ENCODE results near the gene SLC30A1. TPM values are rescaled to one million over a fixed set of nuclear protein-coding genes. Genes with fewer than 3 reads are reported as not detected.

Gene SLC30A1
- total RNA-seq, 2 experiments from 2014 or later, result 14.5 to 15.6 TPM

DNA sequence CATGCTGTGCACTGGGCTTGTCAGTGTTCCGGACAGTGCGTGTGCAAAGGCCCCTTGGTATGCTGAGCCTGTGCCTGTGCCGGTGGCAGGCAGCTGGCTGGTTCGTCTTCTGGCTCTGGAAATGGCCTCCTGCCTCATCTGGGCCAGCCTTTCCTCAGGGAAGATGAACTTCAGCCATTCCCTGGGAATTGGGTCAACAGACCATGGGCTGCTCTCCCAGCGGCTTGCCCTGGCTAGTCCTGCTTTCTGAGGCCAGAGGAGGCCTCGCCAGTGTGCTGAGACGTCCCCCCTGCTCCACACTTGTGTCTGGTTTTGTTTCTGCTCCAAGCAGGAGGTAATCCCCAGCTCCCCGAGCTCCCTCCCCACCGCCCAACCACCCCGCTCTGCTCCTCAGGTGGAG is 54.4 kb downstream of the SLC30A1 start:
- DNase-seq (no peak), ATAC-seq (no peak)
- POLR2A ChIA-PET, result no interaction called here
- no peaks in the 10 kb centered on the region for H3K36me3 Mint-ChIP-seq (ENCODE audit: low read depth)
- no peaks in the 10 kb centered on the region for H3K9me3 Mint-ChIP-seq (ENCODE audit: insufficient read depth)
- peaks cover 4% of the 10 kb centered on the region for H3K27me3 Mint-ChIP-seq (ENCODE audit: low read depth)
- no peak overlapping the region for H3K27ac Mint-ChIP-seq
- H3K4me1 Mint-ChIP-seq (ENCODE audit: low read depth), result peaks cover 14% of the 10 kb centered on the region
- CTCF ChIA-PET, result interaction anchor here (1.1 to 2.3 kb wide), 2 partner anchors 10 to 390 kb away, joined by 3 to 17 read pairs; partner anchors contain the start of gene KCNH1
- no peak overlapping the region for H3K4me3 Mint-ChIP-seq

DNA sequence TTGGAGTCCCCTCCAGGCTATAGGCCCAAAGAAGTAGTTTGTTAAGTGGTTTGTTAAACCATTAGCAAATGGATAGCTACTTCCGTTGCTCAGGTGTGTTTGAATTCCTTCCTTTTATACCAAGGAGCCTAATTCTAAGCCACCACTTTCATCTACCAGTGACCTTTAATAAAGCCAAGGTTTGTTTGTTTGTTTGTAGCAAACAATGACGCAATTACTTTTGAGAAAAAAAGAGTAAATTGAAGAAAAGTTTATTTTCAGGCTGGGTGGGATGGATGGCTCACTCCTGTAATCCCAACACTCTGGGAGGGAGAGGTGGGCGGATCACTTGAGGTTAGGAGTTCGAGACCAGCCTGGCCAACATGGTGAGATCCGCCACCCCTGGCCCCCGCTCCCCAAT is 56.2 kb downstream of the SLC30A1 start:
- H3K9me3 Mint-ChIP-seq (ENCODE audit: insufficient read depth), result no peaks in the 10 kb centered on the region
- peaks cover 19% of the 10 kb centered on the region for H3K4me1 Mint-ChIP-seq (ENCODE audit: low read depth)
- peaks cover 3% of the 10 kb centered on the region for H3K27me3 Mint-ChIP-seq (ENCODE audit: low read depth)
- POLR2A ChIA-PET, result no interaction called here
- CTCF ChIA-PET, result no interaction called here
- no peak overlapping the region for H3K4me3 Mint-ChIP-seq
- H3K27ac Mint-ChIP-seq, result no peak overlapping the region
- DNase-seq (no peak), ATAC-seq (no peak)
- no peaks in the 10 kb centered on the region for H3K36me3 Mint-ChIP-seq (ENCODE audit: low read depth)

Other genes with a start within 250 kb of the SLC30A1 start
- gene RD3, start 87.0 kb downstream of the SLC30A1 start, total RNA-seq, result not detected
- 10 to 100 TPM; 52.6 to 54.1 TPM for gene NEK2, start 96.5 kb upstream of the SLC30A1 start, total RNA-seq

All from activated CD8-positive, alpha-beta T cell treated with anti-CD3 and anti-CD28 coated beads, Interleukin-2, amount 10 ng/mL, durations not matched to agents 7 days and 5 days (primary cell).